Measurements from ENCODE around the gene PAX2. TPM values are rescaled to one million over a fixed set of nuclear protein-coding genes. Genes with fewer than 3 reads are reported as not detected.

The PAX2 gene
- total and polyA plus RNA-seq, 4 donors: not detected

GRCh38 chr10:100828738-100829096 lies 83.3 kb downstream of the PAX2 start:
- peaks cover 4 to 11% (median 8%) of the 10 kb centered on the region in 4 donors for H3K27me3 ChIP-seq (ENCODE audit: control insufficient read depth in 4 of 4, insufficient read depth in 4 of 4, low read length in 3 of 4)
- WGBS: 3% methylated on average over 20 of the region's 20 CpGs
- H3K9me3 ChIP-seq (ENCODE audit: control insufficient read depth in 4 of 4, low read length in 3 of 4): no peaks in the 10 kb centered on the region
- TF ChIP-seq GABPA (IDR thresholded peaks at IDR 0.05 in 1 of 2, conservative IDR thresholded peaks at IDR 0.05 in 1 of 2): no peak
- TF ChIP-seq MAX (IDR thresholded peaks at IDR 0.05): no peak
- no peak for TF ChIP-seq CTCF (IDR thresholded peaks at IDR 0.05; ENCODE audit: low read depth, low read length, missing input control)
- TF ChIP-seq FOXA1 (IDR thresholded peaks at IDR 0.05): no peak
- no peak for TF ChIP-seq TAF1 (conservative IDR thresholded peaks at IDR 0.05)
- TF ChIP-seq HNF4G (IDR thresholded peaks at IDR 0.05): no peak
- TF ChIP-seq RXRA (IDR thresholded peaks at IDR 0.05): no peak
- TF ChIP-seq EGR1 (IDR thresholded peaks at IDR 0.05; ENCODE audit: low read depth in 2 of 2): no peak
- no peak for TF ChIP-seq FOXA2 (IDR thresholded peaks at IDR 0.05)
- TF ChIP-seq, protein P1, sequence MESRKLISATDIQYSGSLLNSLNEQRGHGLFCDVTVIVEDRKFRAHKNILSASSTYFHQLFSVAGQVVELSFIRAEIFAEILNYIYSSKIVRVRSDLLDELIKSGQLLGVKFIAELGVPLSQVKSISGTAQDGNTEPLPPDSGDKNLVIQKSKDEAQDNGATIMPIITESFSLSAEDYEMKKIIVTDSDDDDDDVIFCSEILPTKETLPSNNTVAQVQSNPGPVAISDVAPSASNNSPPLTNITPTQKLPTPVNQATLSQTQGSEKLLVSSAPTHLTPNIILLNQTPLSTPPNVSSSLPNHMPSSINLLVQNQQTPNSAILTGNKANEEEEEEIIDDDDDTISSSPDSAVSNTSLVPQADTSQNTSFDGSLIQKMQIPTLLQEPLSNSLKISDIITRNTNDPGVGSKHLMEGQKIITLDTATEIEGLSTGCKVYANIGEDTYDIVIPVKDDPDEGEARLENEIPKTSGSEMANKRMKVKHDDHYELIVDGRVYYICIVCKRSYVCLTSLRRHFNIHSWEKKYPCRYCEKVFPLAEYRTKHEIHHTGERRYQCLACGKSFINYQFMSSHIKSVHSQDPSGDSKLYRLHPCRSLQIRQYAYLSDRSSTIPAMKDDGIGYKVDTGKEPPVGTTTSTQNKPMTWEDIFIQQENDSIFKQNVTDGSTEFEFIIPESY (IDR thresholded peaks at IDR 0.05): no peak
- no peak for TF ChIP-seq JUND (IDR thresholded peaks at IDR 0.05)
- TF ChIP-seq RAD21 (IDR thresholded peaks at IDR 0.05): no peak
- TF ChIP-seq SP1 (IDR thresholded peaks at IDR 0.05): no peak
- no peak for TF ChIP-seq YY1 (IDR thresholded peaks at IDR 0.05)
- TF ChIP-seq HNF4A (conservative IDR thresholded peaks at IDR 0.05): no peak
- no peaks in the 10 kb centered on the region for H3K36me3 ChIP-seq (ENCODE audit: control insufficient read depth in 4 of 4, insufficient read depth in 3 of 4, low read depth in 1 of 4, low read length in 3 of 4)
- H3K4me1 ChIP-seq (ENCODE audit: control insufficient read depth in 4 of 4, insufficient read depth in 4 of 4, low read length in 3 of 4): peaks cover 12 to 29% (median 20%) of the 10 kb centered on the region in 4 donors
- H3K4me3 ChIP-seq (ENCODE audit: low read depth in 1 of 3, low read length in 3 of 3): peak overlapping the region in 1 of 3 donors; percentile 45
- no peak overlapping the region for H3K9ac ChIP-seq (ENCODE audit: low read depth in 1 of 2, low read length in 2 of 2)
- no peak for DNase-seq (ENCODE audit: low spot score)
- no peak overlapping the region for H3K27ac ChIP-seq (ENCODE audit: low read depth in 1 of 2, low read length in 2 of 2)

DNA sequence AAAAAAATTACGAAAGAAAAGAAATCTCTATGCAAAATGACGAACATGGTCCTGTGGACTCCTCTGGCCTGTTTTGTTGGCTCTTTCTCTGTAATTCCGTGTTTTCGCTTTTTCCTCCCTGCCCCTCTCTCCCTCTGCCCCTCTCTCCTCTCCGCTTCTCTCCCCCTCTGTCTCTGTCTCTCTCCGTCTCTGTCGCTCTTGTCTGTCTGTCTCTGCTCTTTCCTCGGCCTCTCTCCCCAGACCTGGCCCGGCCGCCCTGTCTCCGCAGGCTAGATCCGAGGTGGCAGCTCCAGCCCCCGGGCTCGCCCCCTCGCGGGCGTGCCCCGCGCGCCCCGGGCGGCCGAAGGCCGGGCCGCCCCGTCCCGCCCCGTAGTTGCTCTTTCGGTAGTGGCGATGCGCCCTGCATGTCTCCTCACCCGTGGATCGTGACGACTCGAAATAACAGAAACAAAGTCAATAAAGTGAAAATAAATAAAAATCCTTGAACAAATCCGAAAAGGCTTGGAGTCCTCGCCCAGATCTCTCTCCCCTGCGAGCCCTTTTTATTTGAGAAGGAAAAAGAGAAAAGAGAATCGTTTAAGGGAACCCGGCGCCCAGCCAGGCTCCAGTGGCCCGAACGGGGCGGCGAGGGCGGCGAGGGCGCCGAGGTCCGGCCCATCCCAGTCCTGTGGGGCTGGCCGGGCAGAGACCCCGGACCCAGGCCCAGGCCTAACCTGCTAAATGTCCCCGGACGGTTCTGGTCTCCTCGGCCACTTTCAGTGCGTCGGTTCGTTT lies 83.9 kb downstream of the PAX2 start:
- WGBS: 5% methylated on average over 58 of the region's 58 CpGs
- Histone ChIP-seq H3K4me1 (ENCODE audit: control insufficient read depth in 4 of 4, insufficient read depth in 4 of 4, low read length in 3 of 4) (peaks cover 12 to 29% (median 20%) of the 10 kb centered on the region in 4 donors), H3K9ac (ENCODE audit: low read depth in 1 of 2, low read length in 2 of 2) (no peak overlapping the region), H3K27ac (ENCODE audit: low read depth in 1 of 2, low read length in 2 of 2) (no peak overlapping the region), H3K9me3 (ENCODE audit: control insufficient read depth in 4 of 4, low read length in 3 of 4) (no peaks in the 10 kb centered on the region), H3K27me3 (ENCODE audit: control insufficient read depth in 4 of 4, insufficient read depth in 4 of 4, low read length in 3 of 4) (peaks cover 4 to 11% (median 7%) of the 10 kb centered on the region in 4 donors), H3K36me3 (ENCODE audit: control insufficient read depth in 4 of 4, insufficient read depth in 3 of 4, low read depth in 1 of 4, low read length in 3 of 4) (no peaks in the 10 kb centered on the region), H3K4me3 (ENCODE audit: low read depth in 1 of 3, low read length in 3 of 3) (peak overlapping the region in 1 of 3 donors; percentile 45)
- DNase-seq (ENCODE audit: low spot score): no peak
- TF ChIP-seq HNF4A (conservative IDR thresholded peaks at IDR 0.05) (no peak), FOXA2 (IDR thresholded peaks at IDR 0.05) (no peak), JUND (IDR thresholded peaks at IDR 0.05) (no peak), NR2F2 (IDR thresholded peaks at IDR 0.05) (no peak), MAX (IDR thresholded peaks at IDR 0.05) (no peak), REST (IDR thresholded peaks at IDR 0.05) (no peak), ATF3 (IDR thresholded peaks at IDR 0.05) (no peak), FOXA1 (IDR thresholded peaks at IDR 0.05) (no peak), CTCF (IDR thresholded peaks at IDR 0.05; ENCODE audit: low read depth, low read length, missing input control) (no peak), RXRA (IDR thresholded peaks at IDR 0.05) (no peak), YY1 (IDR thresholded peaks at IDR 0.05) (no peak), GABPA (IDR thresholded peaks at IDR 0.05 in 1 of 2, conservative IDR thresholded peaks at IDR 0.05 in 1 of 2) (no peak)
- TF ChIP-seq, protein P1 (IDR thresholded peaks at IDR 0.05): no peak

Measured in liver (tissue), 9 donors.